HG03175 (cell line): ENCODE measurements around the gene WDR41.
A peak's percentile ranks its signal among the peaks of the same experiment; 100 is the strongest.
"Not testable (repeated sequence)": the region's sequence is repeated elsewhere in the genome, so short reads cannot be mapped to it uniquely, and the experiment has no call there.

Experiments
- ATAC-seq: cut with Tn5 transposase; IDR thresholded peaks from one replicate; pipeline ENCODE4 v1.9.1; 2021; ENCODE audit warnings: mild to moderate bottlenecking, moderate library complexity; ENCODE audit not compliant: unreplicated experiment

WDR41 gene, protein sequence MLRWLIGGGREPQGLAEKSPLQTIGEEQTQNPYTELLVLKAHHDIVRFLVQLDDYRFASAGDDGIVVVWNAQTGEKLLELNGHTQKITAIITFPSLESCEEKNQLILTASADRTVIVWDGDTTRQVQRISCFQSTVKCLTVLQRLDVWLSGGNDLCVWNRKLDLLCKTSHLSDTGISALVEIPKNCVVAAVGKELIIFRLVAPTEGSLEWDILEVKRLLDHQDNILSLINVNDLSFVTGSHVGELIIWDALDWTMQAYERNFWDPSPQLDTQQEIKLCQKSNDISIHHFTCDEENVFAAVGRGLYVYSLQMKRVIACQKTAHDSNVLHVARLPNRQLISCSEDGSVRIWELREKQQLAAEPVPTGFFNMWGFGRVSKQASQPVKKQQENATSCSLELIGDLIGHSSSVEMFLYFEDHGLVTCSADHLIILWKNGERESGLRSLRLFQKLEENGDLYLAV

GRCh38 chr5:77491783-77492652 lies at the start of gene WDR41:
Gene WDR41 (minus strand): TSS chr5:77492316. CDS start chr5:77492220, 96 bp downstream.
- peak; percentile 87 for ATAC-seq

GRCh38 chr5:77531297-77531696 lies 39.2 kb upstream of the WDR41 start:
- ATAC-seq, result no peak

- no peak for ATAC-seq
Measured at GRCh38 chr5:77518304-77518703, 26.2 kb upstream of the WDR41 start.

- no peak for ATAC-seq
Measured at GRCh38 chr5:77514457-77514856, 22.3 kb upstream of the WDR41 start.

DNA sequence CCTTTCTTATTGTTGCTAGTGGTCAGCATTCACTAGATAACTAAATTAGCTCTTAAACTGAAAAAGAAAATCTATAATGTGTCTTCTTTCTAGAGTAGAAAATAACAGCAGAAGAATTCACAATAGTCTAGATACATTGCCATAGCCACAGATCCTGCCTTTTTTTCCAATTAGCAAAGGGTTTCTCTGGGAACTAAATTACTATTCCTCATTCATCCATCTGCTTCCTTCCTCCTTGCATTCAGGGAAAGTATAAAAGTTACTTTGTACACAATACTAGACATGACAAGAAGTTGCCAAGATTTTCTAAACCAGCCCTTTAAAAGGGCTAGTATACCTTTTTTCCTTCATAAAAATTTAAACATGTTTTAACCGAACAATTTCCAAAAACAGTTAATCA lies 21.2 kb upstream of the WDR41 start:
- no peak for ATAC-seq

DNA sequence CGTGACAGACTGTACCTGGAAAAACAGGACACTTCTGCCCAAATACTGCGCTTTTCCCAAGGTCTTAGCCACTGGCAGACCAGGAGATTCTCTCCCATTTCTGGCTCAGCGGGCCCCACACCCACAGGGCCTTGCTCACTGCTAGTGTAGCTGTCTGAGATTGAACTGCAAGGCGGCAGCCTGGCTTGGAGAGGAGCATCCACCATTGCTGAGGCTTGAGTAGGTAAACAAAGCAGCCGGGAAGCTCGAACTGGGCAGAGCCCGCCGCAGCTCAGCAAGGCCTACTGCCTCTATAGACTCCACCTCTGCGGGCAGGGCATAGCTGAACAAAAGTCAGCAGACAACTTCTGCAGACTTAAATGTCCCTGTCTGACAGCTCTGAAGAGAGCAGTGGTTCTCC lies 9.0 kb upstream of the WDR41 start:
- not testable (repeated sequence) for ATAC-seq

DNA sequence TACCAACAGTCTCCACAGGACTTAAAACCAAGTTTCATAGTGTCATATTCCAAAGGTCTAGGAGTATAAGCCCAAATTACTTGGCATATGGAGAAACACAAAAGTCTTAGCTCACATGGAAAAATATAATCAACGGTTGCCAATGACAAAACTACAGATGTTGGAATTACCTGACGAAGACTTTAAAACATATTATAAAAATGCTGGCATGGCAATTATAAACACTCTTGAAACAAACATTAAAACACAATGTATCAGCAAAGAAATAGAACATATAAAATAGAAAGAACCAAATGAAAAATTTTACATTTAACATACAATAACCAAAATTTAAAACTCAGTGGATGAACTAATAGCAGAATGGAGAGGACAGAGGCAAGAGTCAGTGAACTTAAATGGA lies 7.9 kb upstream of the WDR41 start:
- no peak for ATAC-seq

- no peak for ATAC-seq
Measured at GRCh38 chr5:77499441-77499840, 7.3 kb upstream of the WDR41 start.

DNA sequence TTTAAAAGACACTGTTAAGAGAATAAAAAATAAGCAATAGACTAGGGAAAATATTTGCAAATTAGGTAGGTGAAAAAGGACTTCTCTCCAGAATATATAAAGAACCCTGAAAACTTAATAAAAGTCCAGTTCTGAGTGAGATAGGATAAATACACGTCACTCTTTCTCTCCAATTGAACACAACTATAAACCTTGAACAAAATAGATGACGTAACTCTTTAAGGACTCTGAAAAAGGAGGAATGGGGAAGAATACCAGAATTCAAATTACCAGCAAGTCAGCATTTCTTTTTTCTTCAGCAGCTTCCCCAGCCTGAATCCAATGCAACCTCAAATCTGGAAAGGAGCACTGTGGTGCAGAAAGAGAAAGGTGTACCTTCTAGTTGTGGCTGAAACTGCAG lies 6.8 kb upstream of the WDR41 start:
- no peak for ATAC-seq

GRCh38 chr5:77494935-77495334 lies 2.8 kb upstream of the WDR41 start:
- ATAC-seq, result no peak

DNA sequence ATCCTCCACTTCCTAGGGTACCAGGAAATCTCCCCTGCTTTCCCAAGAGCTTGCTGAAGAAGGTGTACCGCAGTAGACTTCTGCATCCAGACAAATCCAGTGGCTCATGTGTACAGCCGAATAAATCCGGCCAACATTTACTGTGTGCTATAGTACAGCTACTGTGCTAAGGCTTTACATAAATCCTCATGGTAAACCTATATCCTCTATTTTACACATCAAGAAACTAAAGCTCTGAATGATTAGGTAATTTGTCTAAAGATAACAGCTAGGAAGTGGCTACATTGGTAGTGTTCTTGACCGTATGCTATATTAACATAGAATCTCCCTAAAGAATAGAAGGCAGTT lies 511 bp upstream of the WDR41 start:
- no peak for ATAC-seq

DNA sequence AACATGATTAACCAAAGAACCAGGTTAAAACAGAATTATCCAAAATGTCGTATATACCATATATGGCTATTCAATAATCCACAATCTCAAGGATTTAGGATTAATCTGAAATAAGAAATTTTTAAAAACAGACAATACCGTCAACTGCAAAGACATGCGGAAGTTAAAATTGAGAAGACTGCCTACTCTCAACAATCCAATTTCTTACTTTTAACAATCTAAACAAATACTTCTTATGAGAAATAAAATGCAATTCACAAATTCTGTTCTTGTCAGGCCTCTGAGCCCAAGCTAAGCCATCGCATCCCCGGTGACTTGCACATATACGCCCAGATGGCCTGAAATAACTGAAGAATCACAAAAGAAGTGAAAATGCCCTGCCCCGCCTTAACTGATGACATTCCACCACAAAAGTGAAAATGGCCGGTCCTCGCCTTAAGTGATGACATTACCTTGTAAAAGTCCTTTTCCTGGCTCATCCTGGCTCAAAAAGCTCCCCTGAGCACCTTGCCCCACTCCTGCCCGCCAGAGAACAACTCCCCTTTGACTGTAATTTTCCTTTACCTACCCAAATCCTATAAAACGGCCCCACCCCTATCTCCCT lies 1.3 kb downstream of the WDR41 start:
- ATAC-seq, result not testable (repeated sequence)

DNA sequence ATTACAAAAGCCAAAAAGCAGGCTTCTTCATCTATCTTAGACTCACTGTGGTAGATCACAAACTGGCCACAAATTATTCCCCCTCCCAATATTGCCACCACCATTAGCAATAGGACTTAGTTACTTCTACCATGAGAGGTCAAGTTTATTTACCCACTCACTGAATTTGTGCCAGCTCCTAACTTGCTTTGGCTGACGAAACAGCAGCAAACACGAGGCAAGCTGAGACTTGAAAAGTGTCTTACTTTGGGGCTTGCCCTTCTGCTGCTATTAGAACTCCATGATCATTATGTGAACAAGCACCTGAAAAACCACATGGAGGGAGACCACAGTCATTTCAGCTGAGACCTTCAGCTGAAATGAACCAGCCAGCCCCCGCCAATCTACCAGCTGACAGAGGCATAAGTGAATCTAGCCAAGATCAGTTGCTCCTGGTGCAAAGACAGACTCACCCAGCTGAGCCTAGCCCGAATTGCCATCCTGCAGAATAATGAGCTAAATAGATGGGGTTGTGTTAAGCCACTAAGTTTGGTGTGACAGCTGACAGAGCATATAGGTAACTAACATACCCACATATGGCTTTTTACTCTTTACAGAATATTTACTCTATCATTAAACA lies 5.7 kb downstream of the WDR41 start:
- no peak for ATAC-seq

GRCh38 chr5:77483682-77484081 lies 8.4 kb downstream of the WDR41 start:
- no peak for ATAC-seq

GRCh38 chr5:77475041-77475440 lies 17.1 kb downstream of the WDR41 start:
- ATAC-seq, result not testable (repeated sequence)

- not testable (repeated sequence) for ATAC-seq
Measured at GRCh38 chr5:77468875-77469274, 23.2 kb downstream of the WDR41 start.

- ATAC-seq, result no peak
Measured at GRCh38 chr5:77463905-77464304, 28.2 kb downstream of the WDR41 start.

GRCh38 chr5:77461287-77461686 lies 30.8 kb downstream of the WDR41 start:
- no peak for ATAC-seq

DNA sequence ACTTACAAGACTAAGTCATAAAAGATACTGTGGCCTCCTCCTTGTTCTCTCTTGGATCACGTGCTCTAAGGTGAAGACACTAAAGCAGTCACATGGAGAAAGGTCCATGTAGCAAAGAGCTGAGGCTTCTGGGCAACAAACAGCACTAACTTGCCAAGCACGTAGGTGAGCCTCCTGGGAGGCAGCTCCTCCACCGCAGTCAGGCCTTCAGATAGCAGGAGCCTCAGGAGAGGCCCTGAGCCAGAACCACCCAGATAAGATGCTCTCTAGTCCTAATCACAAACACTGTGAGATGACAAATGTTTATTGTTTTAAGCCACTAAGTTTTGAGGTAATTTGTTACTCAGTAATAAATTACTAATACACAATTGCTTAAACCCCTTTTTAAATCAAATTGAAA lies 38.0 kb downstream of the WDR41 start:
- no peak for ATAC-seq

GRCh38 chr5:77452351-77452750 lies 39.8 kb downstream of the WDR41 start:
- no peak for ATAC-seq

DNA sequence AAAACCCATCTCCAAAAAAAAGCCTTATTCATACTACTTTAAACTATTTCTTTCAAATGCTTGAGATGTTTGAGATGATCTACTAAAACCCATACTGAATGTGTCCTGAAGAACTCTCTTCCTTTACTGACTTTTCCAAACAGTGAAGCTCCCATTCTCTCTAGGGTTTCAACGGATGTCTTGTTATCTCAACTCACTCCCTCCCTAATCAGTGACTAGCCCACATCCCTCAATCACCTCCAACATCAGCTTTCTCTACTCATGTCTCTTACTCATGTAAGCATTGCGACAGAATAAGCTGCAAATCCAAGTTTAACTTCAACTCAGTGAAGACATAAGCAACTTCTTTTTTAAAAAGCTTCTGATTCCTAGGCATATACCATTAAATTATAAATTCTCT lies 42.1 kb downstream of the WDR41 start:
- no peak for ATAC-seq
